ENCODE measurements around the gene OR4D2. TPM values are rescaled to one million over a fixed set of nuclear protein-coding genes. Genes with fewer than 3 reads are reported as not detected.

OR4D2 gene
- total RNA-seq, 2 donors from 2014 or later = not detected

DNA sequence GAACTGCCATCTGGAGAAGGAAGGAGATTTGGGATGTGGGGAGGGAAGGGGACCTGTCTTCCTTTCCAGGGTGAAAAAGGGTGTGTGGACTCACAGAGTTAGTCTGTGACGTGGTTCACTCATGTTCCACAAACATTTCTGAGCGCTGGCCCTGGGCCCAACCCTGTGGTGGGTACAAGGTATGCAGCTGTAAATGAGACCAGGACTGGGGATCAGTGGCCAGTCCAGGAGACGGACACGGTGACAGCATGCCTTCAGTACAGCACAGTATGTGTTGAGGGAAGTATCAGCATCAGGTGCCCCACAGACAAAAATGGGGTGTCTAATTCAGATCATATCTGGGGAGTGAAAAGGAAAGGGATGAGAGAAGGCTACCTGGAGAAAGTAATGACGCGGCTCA, 20.3 kb downstream of the OR4D2 start:
- no peak for DNase-seq

DNA sequence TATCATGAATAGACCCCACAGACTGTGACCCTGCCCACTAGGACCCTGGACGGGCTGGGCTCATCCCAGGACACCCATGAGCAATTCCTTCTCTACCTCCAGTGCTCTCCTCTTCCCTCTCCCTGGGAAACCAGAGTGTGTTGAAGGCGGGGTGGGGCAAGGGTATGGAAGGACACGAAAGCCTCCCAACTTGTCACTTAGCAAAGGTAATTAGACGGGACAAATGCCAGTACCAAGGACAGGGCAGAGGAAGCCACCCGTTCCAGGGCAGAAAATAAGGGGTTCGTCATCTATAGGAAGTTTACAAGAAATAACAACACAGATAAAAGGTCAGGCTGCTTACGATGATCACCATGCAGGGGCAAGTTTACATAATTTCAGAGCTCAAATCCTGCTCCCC, 20.9 kb downstream of the OR4D2 start:
- Histone ChIP-seq H3K4me3 (no peak overlapping the region), H3K36me3 (replicated peaks in 1 of 2; ENCODE audit: insufficient read depth in 1 of 2, low read depth in 2 of 2) (no peaks in the 10 kb centered on the region), H3K27ac (no peak overlapping the region), H3K4me1 (no peaks in the 10 kb centered on the region), H3K27me3 (no peaks in the 10 kb centered on the region), H3K9me3 (no peaks in the 10 kb centered on the region)
- intact Hi-C loops (cut with DNase I) = no loop called here
- DNase-seq (no peak), ATAC-seq (no peak)
- WGBS, 2 donors = 29 to 35% methylated on average over 7 of the region's 7 CpGs
- no peak for TF ChIP-seq POLR2A (IDR thresholded peaks at IDR 0.05)
- TF ChIP-seq, protein P1, sequence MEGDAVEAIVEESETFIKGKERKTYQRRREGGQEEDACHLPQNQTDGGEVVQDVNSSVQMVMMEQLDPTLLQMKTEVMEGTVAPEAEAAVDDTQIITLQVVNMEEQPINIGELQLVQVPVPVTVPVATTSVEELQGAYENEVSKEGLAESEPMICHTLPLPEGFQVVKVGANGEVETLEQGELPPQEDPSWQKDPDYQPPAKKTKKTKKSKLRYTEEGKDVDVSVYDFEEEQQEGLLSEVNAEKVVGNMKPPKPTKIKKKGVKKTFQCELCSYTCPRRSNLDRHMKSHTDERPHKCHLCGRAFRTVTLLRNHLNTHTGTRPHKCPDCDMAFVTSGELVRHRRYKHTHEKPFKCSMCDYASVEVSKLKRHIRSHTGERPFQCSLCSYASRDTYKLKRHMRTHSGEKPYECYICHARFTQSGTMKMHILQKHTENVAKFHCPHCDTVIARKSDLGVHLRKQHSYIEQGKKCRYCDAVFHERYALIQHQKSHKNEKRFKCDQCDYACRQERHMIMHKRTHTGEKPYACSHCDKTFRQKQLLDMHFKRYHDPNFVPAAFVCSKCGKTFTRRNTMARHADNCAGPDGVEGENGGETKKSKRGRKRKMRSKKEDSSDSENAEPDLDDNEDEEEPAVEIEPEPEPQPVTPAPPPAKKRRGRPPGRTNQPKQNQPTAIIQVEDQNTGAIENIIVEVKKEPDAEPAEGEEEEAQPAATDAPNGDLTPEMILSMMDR (IDR thresholded peaks at IDR 0.05) = no peak

More for the DNA sequence above, 20.3 kb downstream of the OR4D2 start:
- WGBS, 2 donors = 79 to 87% methylated on average over 6 of the region's 6 CpGs
- Histone ChIP-seq H3K4me1 (no peaks in the 10 kb centered on the region), H3K27ac (no peak overlapping the region), H3K36me3 (replicated peaks in 1 of 2; ENCODE audit: insufficient read depth in 1 of 2, low read depth in 2 of 2) (no peaks in the 10 kb centered on the region), H3K9me3 (no peaks in the 10 kb centered on the region), H3K4me3 (no peak overlapping the region), H3K27me3 (no peaks in the 10 kb centered on the region)
- TF ChIP-seq, protein P1 (IDR thresholded peaks at IDR 0.05) = no peak
- TF ChIP-seq POLR2A (IDR thresholded peaks at IDR 0.05) = no peak
- ATAC-seq = no peak
- intact Hi-C loops (cut with DNase I) = no loop called here

DNA sequence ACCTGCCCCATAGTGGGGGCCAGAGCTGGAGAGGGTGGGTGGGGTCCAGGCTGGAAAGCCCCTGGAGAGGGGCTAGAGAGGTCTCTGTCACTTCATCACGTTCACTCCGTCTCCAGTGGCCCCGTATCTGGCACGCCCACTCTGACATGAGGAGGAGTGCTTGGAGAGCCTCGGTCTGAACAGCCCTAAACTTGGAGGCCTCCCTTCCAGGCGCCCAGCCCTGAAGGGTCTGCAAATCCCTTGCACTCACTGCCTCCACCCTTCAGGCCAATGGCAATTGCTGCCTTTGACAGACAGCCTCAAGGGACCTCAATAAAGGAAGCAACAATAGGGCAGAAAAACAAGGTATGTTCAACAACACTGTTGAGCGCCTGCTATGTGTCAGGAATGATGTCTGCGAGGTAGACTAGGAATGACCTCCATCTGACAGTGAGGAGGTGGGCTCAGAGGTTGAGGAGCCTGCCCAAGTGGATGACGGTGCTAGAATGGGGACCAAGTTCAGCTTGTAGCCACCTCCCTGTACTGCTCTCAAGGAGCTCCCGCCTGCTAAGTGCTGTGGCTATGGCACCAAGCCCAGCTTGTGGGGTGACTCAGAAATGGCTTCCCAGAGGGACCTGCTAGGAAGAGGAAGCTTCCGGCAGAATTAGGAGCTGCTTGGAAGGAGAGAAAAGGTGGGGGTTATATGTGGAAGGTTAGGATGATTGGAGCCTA, 22.8 kb downstream of the OR4D2 start:
- intact Hi-C loops (cut with DNase I) = no loop called here
- Histone ChIP-seq H3K9me3 (no peaks in the 10 kb centered on the region), H3K4me3 (no peak overlapping the region), H3K27ac (no peak overlapping the region), H3K4me1 (no peaks in the 10 kb centered on the region), H3K27me3 (no peaks in the 10 kb centered on the region), H3K36me3 (replicated peaks in 1 of 2; ENCODE audit: insufficient read depth in 1 of 2, low read depth in 2 of 2) (no peaks in the 10 kb centered on the region)
- TF ChIP-seq POLR2A (IDR thresholded peaks at IDR 0.05) = no peak
- TF ChIP-seq, protein P1 (IDR thresholded peaks at IDR 0.05) = no peak
- peak in 3 of 4 donors; percentile 20 to 45 (median 31) for DNase-seq
- WGBS, 2 donors = 47 to 55% methylated on average over 11 of the region's 11 CpGs
- ATAC-seq = no peak

DNA sequence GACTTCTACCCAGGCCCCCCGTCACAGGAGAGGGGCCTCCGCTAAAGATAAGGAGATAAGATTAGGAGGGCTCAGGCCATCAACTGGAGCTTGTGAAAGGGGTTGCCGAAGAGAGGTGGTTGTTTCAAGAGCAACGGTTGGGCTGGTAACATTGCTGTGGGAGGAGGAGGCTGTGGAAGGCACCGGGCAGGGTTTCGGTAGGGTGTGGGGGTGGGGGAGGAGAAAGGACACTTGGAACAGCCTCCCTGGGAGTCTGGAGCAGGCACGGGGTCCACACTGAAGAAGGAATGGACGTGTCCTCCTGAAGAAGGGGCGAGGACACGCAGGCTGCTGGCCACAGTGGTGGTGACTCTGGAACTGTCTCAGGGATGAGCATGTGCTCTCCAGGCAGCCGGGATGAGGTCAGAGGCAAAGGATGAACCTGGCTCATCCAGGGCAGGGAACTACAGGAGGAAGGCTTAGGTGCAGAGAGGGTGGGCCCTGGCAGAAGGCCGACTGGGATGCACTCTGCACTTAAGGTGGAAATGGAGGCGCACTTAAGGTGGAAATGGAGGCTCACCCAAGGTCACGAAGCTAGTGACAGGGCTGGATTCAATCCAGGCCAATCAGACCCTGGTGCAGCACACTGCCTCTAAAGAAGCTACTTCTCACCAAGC, 24.6 kb downstream of the OR4D2 start:
- 29 to 30% methylated on average over 11 to 14 of the region's 14 CpGs for WGBS, 2 donors
- Histone ChIP-seq H3K4me1 (no peaks in the 10 kb centered on the region), H3K27me3 (no peaks in the 10 kb centered on the region), H3K4me3 (no peak overlapping the region), H3K27ac (no peak overlapping the region), H3K9me3 (no peaks in the 10 kb centered on the region), H3K36me3 (replicated peaks in 1 of 2; ENCODE audit: insufficient read depth in 1 of 2, low read depth in 2 of 2) (no peaks in the 10 kb centered on the region)
- intact Hi-C loops (cut with DNase I) = no loop called here
- ATAC-seq (no peak), DNase-seq (no peak)
- TF ChIP-seq, protein P1 (IDR thresholded peaks at IDR 0.05) = no peak
- TF ChIP-seq POLR2A (IDR thresholded peaks at IDR 0.05) = no peak
